ENCODE measurements around the gene MRPL51. TPM values are rescaled to one million over a fixed set of nuclear protein-coding genes. Genes with fewer than 3 reads are reported as not detected.

Gene MRPL51
- total and polyA plus RNA-seq, 10 of the 15 experiments (the other 5 are each of a cell fraction or from before 2014, with no cell fraction given), result 137 to 1,202 (median 267) TPM

DNA sequence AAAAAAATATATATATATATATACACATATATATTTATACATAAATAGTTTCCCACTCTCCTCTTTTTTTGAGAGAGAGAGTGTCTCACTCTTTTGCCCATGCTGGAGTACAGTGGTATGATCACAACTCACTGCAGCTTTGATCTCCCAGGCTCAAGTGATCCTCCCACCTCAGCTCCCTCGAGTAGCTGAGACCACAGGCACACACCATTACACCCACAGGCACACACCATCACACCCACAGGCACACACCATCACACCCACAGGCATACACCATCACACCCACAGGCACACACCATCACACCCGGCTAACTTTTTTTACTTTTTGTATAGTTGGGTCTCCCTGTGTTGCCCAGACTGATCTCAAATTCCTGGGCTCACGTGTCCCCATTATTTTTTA lies 27.1 kb upstream of the MRPL51 start (continued):
- TF ChIP-seq ZBTB40 (IDR thresholded peaks at IDR 0.05; ENCODE audit: borderline replicate concordance), result no peak

DNA sequence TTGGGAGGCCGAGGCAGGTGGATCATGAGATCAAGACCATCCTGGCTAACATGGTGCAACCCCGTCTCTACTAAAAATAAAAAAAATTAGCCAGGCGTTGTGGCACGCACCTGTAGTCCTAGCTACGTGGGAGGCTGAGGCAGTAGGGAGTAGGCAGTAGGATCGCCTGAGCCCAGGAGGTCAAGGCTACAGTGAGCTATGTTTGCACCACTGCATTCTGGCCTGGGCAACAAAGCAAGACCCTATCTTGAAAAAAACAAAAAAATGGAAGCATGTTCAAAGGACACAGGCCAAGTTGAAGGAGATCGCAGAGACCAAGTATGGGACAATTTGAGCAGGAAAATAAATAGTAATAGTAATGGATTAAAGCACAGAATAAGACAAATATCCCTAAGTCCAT lies 15.0 kb upstream of the MRPL51 start:
- FAIRE-seq (no peak), DNase-seq (ENCODE audit: low read depth, low spot score) (no peak), ATAC-seq (no peak)
- Histone ChIP-seq H3K79me2 (ENCODE audit: control insufficient read depth, insufficient read depth, low read length) (peaks cover 5% of the 10 kb centered on the region), H3K4me3 (no peak overlapping the region), H2AFZ (ENCODE audit: control insufficient read depth, low read depth, low read length) (no peak overlapping the region), H4K20me1 (ENCODE audit: control insufficient read depth, insufficient read depth) (no peaks in the 10 kb centered on the region), H3K27ac (ENCODE audit: control insufficient read depth, insufficient read depth) (no peak overlapping the region), H3K4me1 (ENCODE audit: control insufficient read depth, insufficient read depth, low read length) (no peaks in the 10 kb centered on the region), H3K9me3 (replicated peaks; ENCODE audit: control insufficient read depth, insufficient read depth, low read length) (no peaks in the 10 kb centered on the region), H3K4me2 (ENCODE audit: control insufficient read depth, insufficient read depth) (no peak overlapping the region), H3K9ac (ENCODE audit: control insufficient read depth, insufficient read depth, low read length) (no peak overlapping the region), H3K27me3 (replicated peaks in 1 of 2; ENCODE audit: control insufficient read depth in 2 of 2, insufficient read depth in 2 of 2, low read length in 1 of 2) (no peaks in the 10 kb centered on the region), H3K36me3 (ENCODE audit: control insufficient read depth in 2 of 2, insufficient read depth in 2 of 2, low read length in 1 of 2) (peaks cover 16 to 37% of the 10 kb centered on the region in 2 experiments)
- POLR2A ChIA-PET, result interaction anchor here (0.5 kb wide), 1 partner anchor 22 kb away, joined by 7 read pairs; no protein-coding TSS in a partner anchor
- intact Hi-C loops (cut with micrococcal nuclease; ENCODE audit: unreplicated experiment), result no loop called here
- in situ Hi-C loops (cut with MboI), result no loop called here
- RAD21 ChIA-PET (ENCODE audit: unreplicated experiment), result no interaction called here
- 90% methylated on average over 7 of the region's 7 CpGs for WGBS (ENCODE audit: insufficient coverage, insufficient replicate concordance, low lambda C conversion rate, missing lambda C conversion rate)
- BruUV-seq (replicated peaks), result no TSS peak
- CTCF ChIA-PET, result interaction anchor here (1.7 kb wide), 1 partner anchor 30 kb away, joined by 10 read pairs; no protein-coding TSS in a partner anchor
- TF ChIP-seq KAT2A (conservative IDR thresholded peaks at IDR 0.05; ENCODE audit: control insufficient read depth, low read depth, low read length), result no peak
- no peak for TF ChIP-seq TCF3 (IDR thresholded peaks at IDR 0.05; ENCODE audit: borderline replicate concordance, insufficient read depth, low read depth, low read length)
- TF ChIP-seq RAD51 (IDR thresholded peaks at IDR 0.05), result no peak
- TF ChIP-seq PBX3 (IDR thresholded peaks at IDR 0.05; ENCODE audit: insufficient replicate concordance, low read depth, low read length), result no peak
- no peak for TF ChIP-seq IKZF1 (conservative IDR thresholded peaks at IDR 0.05)
- no peak for TF ChIP-seq HDGF (IDR thresholded peaks at IDR 0.05)
- TF ChIP-seq SMARCA5 (IDR thresholded peaks at IDR 0.05), result no peak
- SMC1A ChIA-PET (ENCODE audit: uncharacterized antibody, unreplicated experiment), result interaction anchor here (1.2 to 1.5 kb wide), 3 partner anchors 11 to 96 kb away, joined by 3 to 4 read pairs (median 3); no protein-coding TSS in a partner anchor

Measured in GM12878 (cell line).